DMS114 treated with DMSO at 0.1 percent for 48 hours (cell line): Measurements from ENCODE around the gene SSH2.
"Not testable (repeated sequence)": the region's sequence is repeated elsewhere in the genome, so short reads cannot be mapped to it uniquely, and the experiment has no call there.

Experiments used
- DNase-seq: peaks from one replicate; lab custom pipeline; 2025; ENCODE audit not compliant: unreplicated experiment; lab: John Stamatoyannopoulos, UW

SSH2 gene

GRCh38 chr17:29929533-29930408, at the start of gene SSH2:
Gene SSH2, minus strand, starts transcription at chr17:29930228. Its CDS starts 228 bp downstream, at chr17:29930000.
- peak; percentile 70 for DNase-seq

- no peak for DNase-seq
Measured at GRCh38 chr17:29977836-29978235, 47.8 kb upstream of the SSH2 start.

GRCh38 chr17:29973005-29973404, 43.0 kb upstream of the SSH2 start:
- no peak for DNase-seq

- DNase-seq: no peak
Measured at GRCh38 chr17:29972277-29972676, 42.2 kb upstream of the SSH2 start.

- no peak for DNase-seq
Measured at GRCh38 chr17:29968271-29968670, 38.2 kb upstream of the SSH2 start.

- DNase-seq: no peak
Measured at GRCh38 chr17:29962656-29963055, 32.6 kb upstream of the SSH2 start.

GRCh38 chr17:29959658-29960337, 29.8 kb upstream of the SSH2 start:
- DNase-seq: no peak

GRCh38 chr17:29958947-29959657, 29.1 kb upstream of the SSH2 start:
- no peak for DNase-seq

GRCh38 chr17:29957488-29957887, 27.5 kb upstream of the SSH2 start:
- DNase-seq: not testable (repeated sequence)

- no peak for DNase-seq
Measured at GRCh38 chr17:29956225-29956624, 26.2 kb upstream of the SSH2 start.

- DNase-seq: no peak
Measured at GRCh38 chr17:29954405-29954804, 24.4 kb upstream of the SSH2 start.

GRCh38 chr17:29949696-29950095, 19.7 kb upstream of the SSH2 start:
- DNase-seq: no peak

GRCh38 chr17:29948448-29949215, 18.6 kb upstream of the SSH2 start:
- DNase-seq: no peak

GRCh38 chr17:29945281-29945680, 15.3 kb upstream of the SSH2 start:
- DNase-seq: no peak

GRCh38 chr17:29941334-29941733, 11.3 kb upstream of the SSH2 start, which contains the start of gene EFCAB5:
Gene EFCAB5, plus strand, starts transcription at chr17:29941634. Its CDS starts 163 bp downstream, at chr17:29941797.
- no peak for DNase-seq

GRCh38 chr17:29936724-29937123, 6.7 kb upstream of the SSH2 start:
- no peak for DNase-seq

- not testable (repeated sequence) for DNase-seq
Measured at GRCh38 chr17:29935909-29936308, 5.9 kb upstream of the SSH2 start.

GRCh38 chr17:29933379-29933778, 3.4 kb upstream of the SSH2 start:
- peak; percentile 41 for DNase-seq

- peak; percentile 83 for DNase-seq
Measured at GRCh38 chr17:29931231-29931932, 1.4 kb upstream of the SSH2 start.

- DNase-seq: peak; percentile 37
Measured at GRCh38 chr17:29930409-29931010, 482 bp upstream of the SSH2 start.
